Effector CD4-positive, alpha-beta T cell (primary cell): ENCODE measurements around the gene MVD.
A peak's percentile ranks its signal among the peaks of the same experiment; 100 is the strongest.

ENCODE experiments used
- DNase-seq: peaks from one replicate; pipeline ENCODE4 v3.0.0-alpha.2; 2020

The MVD gene

DNA sequence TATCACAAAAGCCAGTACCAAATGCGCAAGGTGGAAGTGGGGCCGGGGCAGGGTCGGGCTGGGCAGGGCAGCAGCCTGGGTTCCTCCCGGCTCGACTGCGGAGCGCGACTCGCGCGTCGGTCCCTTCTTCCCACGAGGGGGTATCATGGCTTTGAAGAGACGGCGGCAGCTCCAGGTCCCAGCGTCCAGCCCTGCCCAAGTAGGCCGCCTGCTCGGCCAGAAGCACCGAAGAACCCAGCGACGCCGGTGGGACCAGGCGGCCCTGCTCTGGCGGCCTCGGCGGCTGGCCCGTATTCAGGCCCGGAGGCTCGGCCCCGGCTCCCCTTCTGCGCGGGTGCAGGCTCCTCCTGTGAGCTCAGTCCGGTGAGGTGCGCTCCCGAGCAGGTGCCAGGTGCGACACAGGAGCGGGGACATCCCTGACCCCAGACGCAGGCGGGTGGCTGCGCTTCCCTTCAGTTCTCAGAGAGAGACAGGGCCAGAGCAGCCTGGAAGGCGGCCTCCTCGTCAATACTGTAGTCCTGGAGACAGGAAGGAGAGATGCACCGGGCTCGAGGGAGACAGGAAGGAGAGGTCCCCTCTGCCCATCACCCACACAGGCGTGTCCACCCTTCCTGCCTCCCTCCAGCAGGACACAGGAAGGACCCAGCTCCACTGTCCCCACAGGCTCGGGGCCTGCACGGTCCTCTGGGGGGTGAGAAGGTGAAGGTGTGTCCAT is 34.4 kb upstream of the MVD start:
- no peak for DNase-seq

DNA sequence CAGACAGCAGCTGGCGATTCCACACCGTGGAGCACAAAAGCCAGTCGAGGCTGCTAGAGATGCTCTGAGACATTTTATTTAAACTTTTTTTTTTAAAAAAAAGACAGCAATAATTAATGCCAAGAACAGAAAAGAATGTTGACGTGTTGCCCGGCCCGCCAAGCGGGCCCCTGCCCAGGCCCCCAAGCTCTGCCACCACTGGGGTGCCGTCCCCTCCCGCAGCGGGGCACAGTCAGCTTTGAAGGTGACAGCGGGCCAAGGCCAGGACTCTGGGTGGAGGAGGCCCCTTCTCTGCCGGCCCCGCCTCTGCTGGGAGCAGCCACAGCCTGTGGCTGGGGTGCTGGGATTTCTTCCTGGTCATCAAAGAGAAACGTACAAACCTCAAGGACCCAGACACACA is 33.5 kb upstream of the MVD start:
- DNase-seq: no peak

- DNase-seq: no peak
Observed at GRCh38 chr16:88695753-88696152, 32.9 kb upstream of the MVD start.

DNA sequence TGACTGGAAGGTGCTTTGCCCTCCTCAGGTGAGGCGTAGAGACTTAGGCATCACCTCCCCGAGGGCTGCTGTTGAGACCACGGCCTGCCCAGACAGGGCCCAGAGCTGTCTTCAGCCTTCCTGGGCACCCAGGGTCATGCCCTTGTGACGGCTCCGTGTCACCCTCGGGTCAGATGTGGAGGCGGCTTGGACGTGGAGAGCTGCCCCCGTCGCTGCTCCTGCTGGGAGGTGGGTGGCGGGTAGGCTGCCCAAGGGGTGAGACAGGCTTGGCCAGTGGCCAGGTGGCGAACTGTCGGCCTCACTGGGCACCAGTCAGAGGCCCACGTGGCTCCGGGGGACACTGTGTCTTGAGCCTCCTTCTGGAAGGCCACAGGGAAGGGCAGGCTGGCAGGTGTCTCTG is 32.3 kb upstream of the MVD start:
- DNase-seq: no peak

DNA sequence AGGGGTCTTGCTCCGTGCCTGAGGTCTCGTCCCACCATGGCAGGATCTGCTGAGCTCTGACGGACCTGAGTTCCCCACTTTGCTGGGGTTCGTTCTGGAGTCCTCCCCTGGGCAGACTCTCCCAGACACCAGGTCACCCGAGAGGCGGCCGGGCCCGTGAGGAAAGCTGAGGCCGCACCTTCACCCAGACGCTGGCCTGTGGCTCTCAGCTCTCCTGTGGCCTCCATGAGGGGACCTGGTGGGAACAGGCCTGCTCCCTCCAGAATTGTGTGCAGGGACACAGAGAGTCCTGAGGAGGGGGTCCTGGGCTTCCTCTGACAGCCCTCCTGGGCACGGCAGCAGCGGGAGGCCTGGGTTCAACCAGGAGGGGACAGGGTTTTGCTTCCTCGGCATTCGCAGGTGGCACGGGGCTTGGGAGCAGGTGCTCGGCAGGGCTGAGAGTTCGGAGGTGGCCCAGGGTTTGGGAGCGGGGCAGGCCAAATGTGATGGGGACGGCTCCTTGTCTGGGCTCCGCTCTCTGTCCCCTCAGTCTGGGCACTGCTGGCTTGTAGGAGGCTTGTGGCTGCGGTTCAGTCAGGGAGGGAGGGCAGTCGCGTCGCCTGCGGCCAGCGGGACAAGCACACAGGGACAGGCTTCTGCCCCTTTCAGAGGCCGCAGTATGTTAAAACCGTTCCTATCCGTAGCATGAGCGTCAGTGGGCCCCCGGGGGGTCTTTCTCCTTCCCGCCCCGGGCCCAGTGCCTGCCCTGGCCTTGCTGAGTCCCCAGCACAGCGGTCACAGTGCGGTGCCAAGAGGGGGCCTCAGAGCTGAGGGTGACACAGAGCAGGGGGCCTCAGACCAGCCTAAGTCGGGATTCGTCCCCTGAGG is 31.6 kb upstream of the MVD start:
- DNase-seq: no peak

DNA sequence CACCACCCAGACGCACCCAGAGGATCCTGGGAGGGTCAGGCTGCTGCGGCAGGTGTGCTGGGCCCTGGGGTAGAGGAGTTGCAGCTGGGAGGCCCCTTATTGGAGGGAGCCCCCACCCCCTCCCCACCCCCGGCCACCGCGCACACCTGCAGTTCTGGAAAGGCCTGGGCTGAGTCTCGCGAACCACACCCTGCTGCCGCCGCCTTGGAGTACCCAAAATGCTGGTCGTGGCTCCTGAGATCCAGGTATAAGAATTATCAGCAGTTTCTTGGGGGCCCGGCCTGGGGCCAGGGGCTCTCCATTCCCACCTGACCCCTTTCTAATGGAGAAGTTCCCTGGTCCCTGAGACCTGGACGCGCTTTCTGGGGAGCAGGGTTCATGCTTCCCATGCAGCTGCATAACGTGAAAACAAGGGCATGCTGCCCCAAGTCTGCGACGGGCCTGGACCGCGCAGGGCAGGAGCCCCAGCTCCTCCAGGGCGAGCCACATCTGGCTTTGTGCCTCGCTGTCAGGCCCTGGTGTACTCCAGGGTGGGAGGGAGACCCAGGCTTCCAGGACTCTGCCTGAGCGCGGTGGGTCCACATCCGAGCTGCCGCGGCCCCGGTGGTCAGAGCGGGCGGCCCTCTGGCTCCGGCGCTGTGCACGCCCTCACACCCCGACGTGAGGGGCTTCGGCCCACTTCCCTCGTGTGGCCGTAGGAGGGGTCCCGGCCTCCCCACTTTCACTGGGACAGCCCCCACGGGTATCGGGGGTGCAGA is 30.7 kb upstream of the MVD start:
- DNase-seq: no peak

DNA sequence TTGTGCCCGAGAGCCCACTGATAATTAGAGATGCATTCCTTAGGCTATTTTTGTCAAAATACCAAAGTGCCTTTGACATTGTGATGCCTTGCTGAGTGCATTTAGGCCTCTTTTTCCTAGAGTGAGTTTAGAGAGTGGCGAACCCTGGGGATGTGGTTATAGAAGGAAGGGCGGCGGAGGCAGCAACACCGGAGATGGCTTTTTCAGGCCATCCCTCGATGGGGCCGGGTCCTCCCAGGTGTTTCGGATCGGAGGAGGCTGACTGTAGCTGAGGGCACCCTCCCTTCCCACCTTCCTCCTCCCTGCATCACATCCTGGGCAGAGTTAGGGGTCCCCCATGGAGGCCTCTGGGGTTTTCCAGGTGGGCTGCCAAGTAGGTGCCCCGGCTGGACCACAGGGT is 30.0 kb upstream of the MVD start:
- DNase-seq: no peak

DNA sequence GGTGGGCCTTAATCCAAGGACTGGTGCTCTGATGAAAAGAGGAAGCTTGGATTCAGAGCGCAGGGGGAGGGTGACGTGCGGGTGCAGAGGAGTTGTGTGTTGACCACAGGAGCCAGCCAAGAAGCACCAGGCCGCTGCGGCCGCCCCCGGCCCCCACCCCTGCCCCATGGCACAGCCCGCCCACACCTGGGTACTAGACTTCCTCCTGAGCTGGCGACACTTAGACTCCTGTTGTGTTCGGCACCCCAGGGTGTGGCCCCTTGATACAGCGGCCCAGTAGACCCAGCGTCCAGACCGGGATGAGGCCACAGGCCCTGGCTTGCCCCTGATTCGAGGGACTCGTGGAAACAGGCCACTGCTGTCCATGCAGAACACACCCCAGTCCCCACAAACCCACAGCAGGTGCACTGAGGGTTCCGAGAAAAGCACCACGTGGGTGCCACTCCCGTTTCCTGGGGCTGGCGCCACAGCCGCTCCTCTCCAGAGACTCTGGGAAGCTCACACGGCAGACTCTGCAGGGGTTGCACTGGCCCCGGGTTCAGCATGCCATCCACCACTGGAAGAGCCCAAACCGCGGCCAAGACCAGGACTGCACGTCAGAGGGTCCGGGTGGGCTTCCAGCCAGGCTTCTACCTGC is 29.2 kb upstream of the MVD start:
- no peak for DNase-seq

DNA sequence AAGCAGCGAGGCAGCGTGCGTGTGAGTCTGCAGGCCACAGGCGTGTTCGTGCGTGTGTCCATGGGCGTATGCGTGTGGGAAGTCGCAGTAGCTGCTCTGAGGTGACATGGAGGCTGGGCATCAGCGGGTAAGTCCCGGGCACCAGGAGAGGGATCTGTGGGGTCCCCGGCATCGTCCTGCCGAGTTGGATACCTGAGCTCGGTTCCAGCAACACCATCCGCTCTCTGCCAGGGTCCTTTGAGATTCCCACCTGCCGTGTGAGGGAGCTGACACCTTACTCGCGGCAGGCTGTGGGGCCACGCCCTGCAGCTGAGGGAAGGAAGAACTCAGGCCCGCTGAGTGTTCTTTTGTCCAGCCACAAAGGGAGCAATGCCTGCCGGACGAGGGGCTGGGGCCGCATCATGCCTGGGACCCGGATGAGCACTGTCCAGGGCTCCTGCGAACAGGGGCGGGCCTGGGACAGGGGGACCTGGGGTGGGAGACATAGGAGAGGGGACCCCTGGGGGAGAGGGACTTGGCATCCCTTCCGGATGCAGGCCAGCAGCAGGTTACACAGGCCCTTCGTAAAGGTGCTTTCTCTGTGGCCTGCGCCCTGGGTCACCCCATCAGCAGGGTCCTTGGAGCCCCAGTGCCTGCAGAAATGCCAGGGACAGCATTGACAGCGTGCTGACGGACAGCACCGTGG is 28.4 kb upstream of the MVD start:
- no peak for DNase-seq

- no peak for DNase-seq
Observed at GRCh38 chr16:88690341-88691128, 27.6 kb upstream of the MVD start.

- no peak for DNase-seq
Observed at GRCh38 chr16:88688013-88688778, 25.3 kb upstream of the MVD start.

DNA sequence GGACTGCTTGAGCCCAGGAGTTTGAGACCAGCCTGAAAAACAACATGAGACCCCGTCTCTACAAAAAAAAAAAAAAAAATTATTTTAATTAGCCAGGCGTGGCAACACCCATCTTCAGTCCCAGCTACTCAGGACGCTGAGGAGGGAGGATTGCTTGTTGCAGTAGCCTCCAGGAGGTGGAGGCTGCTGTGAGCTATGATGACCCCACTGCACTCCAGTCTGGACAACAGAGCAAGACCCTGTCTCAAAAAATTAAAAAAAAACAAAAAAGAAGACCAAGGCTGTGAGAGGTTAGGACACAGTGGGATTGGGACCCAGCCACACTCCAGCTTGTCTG is 24.8 kb upstream of the MVD start:
- no peak for DNase-seq

DNA sequence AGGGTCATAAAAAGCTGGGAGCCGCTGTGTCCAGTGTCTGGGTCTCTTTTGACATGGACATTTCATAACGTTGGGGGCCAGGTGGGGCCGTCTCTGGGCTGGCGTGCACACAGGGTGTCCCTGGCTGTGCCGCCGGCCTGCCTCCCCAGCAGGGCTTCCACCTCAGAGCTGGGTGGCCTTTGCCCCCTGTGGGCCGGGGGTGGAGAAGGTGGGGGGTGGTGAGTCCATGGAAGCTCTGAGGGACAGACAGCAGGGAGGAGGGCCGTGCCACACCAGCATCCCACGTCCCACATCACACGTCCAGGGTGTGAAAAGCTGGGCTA is 24.3 kb upstream of the MVD start:
- DNase-seq: no peak

DNA sequence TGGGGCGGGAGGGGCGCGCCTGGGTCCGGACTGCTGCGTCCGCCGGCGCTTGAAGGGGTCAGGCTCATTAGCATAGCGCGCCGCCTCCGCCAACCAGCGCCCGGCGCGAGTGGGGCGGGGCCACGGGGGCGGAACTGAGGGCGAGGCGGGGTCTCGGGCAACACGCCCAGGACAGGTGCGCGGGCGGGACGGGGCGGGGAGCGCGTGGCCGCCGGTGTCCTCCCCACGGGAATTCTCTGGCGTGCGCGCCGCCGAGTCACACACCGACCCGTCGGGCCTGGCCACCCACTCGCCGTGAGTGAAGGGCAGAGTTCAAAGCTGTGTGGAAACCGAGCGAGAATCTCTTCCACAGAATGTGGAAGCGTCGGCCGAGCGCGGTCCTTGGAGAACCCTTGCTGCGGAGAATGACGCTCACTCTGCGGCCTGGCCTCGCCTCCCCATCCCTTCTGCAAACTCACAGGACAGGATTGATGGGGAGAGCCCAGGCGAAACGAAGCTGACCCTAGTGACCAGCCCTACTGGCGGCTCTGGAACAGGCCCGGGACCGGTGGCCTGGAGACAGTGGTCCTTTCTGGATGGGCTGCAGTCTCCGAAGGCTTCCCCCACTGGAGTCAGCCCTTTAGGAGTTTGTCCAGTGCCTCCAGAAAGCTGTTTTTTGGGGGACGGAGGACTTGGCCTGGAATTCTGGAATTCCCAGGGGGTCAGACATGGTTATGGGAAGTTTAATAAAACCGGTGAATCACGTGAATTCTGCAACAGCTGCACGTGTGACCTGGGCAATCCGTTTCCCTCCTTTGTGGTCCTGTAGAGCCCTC is 23.8 kb upstream of the MVD start, which contains the start of gene SNAI3:
TSS of gene SNAI3 (minus strand) at position 69 of the 815 bp plus-strand sequence. CDS start 101 bp downstream, outside the sequence.
- DNase-seq: peak; percentile 78

- peak; percentile 29 for DNase-seq
Observed at GRCh38 chr16:88686062-88686438, 23.2 kb upstream of the MVD start.

DNA sequence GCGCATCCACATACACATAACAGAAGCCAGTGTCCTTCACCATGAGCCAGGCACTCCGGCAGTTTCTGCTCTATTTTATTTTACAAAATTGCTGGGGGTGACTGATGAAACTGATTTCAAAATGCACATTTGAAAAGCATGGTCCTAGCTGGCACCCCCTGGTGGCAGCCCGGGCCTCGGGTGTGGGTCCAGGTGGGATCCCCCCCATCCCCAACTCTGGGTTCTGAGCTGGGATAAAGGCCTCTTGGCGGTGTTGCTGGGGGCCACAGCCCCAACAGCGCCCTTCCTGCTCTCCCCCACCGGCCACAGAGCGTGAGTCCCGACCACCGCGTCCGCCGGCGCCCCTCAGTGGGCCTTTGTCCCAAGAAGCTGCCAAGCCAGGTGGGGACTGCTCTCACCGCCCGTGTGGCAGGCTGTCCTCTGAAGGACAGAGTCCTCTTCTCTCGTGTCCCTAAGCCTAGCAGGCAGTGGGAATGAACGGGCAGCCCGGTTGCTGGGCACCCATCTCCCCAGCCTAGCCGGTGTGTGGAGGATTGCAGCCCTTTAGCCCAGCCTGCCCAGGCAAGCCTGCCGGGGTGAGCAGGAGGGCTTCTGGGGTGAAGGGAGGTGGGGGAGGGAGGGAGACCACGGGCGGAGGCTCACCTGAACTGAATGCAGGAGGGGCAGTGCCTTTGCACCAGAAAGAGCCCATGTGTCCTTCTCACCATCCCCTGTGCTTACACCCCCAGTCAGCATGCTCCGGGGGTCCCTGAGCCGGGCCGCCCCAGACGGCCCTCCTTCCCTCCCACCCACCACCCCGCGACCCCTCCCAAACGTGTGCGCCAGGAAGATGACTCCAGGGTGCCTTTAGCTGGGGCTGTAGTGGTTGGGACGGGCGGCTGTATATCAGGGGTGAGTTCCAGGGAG is 22.5 kb upstream of the MVD start:
- DNase-seq: peak; percentile 52

GRCh38 chr16:88684569-88685155 is 21.8 kb upstream of the MVD start:
- DNase-seq: no peak

DNA sequence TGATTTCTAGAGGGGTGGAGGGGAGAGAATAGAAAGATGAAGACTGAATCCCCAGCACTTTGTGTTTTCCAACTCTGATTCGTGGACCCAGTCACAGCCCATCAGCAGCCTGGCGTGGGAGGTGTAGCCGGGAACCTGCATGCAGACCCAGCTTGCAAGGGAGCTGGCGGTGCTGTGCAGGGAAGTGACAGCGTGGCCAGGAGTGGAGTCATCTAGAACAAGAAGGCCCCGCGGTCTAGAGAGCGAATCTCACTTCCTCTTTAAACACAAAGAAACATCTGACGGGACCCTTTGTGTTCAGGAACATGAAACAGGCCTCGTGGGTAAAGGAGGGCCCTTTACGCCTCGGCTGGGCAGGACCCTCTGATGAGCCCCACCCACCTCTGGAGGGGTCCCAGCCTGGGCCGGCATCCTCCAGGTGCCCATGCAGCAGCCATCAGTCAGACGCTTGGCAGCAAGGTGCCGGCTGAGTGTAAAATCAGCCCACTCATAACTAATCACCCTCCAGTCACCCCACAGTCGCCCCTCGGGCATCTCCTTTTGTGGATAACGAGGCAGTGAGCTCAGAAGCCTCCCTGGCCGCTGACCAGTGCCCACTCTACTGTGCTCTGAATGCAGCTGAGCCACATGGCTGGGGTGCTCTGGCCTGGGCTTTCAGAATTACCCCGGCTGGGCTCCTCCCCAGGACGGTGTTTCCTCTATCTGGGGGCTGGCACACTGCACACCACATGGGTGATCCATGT is 19.0 kb upstream of the MVD start:
- peak; percentile 43 for DNase-seq
